DOHH2 (cell line): ENCODE results near the gene SDCBP2.

Experiments
- H3F3A ChIP-seq: fragments of 200-600 bp; sonication (generic), shearing (Covaris generic); 2 replicates; pipeline ENCODE4 v1.6.0; 2016; ENCODE audit warnings: antibody characterized with exemption, mild to moderate bottlenecking; ENCODE audit not compliant: control insufficient read depth, insufficient read depth
- H3K27ac ChIP-seq: fragments of 200-600 bp; sonication (generic); 2 replicates; pipeline ENCODE4 v1.5.1; 2014; ENCODE audit warnings: low read depth, mild to moderate bottlenecking, low read length, moderate library complexity
- H3K27me3 ChIP-seq: fragments of 200-600 bp; sonication (generic); 2 replicates; pipeline ENCODE4 v1.6.1; 2014; ENCODE audit warnings: mild to moderate bottlenecking, low read length, mixed read lengths; ENCODE audit not compliant: control insufficient read depth
- H3K36me3 ChIP-seq: fragments of 200-600 bp; sonication (generic); 2 replicates; pipeline ENCODE4 v1.6.1; 2014; ENCODE audit warnings: mild to moderate bottlenecking, low read length, moderate library complexity, mixed read lengths; ENCODE audit not compliant: control insufficient read depth
- H3K4me1 ChIP-seq: fragments of 200-600 bp; sonication (generic); 2 replicates; pipeline ENCODE4 v1.6.1; 2014; ENCODE audit warnings: mild to moderate bottlenecking, low read length, mixed read lengths; ENCODE audit not compliant: control insufficient read depth
- H3K4me2 ChIP-seq: fragments of 200-600 bp; sonication (generic); 2 replicates; pipeline ENCODE4 v1.6.0; 2014; ENCODE audit warnings: mild to moderate bottlenecking, low read length, moderate library complexity
- H3K4me3 ChIP-seq: fragments of 200-600 bp; sonication (generic); 2 replicates; pipeline ENCODE4 v1.5.1; 2014; ENCODE audit warnings: mild to moderate bottlenecking, low read length, mixed read lengths
- H3K79me2 ChIP-seq: fragments of 200-600 bp; sonication (generic); 2 replicates; pipeline ENCODE4 v1.6.1; 2014; ENCODE audit warnings: mild to moderate bottlenecking, low read length, mixed read lengths; ENCODE audit not compliant: control insufficient read depth
- H3K9me2 ChIP-seq: fragments of 200-600 bp; sonication (generic); replicated peaks from 2 replicates; pipeline ENCODE4 v1.6.1; 2014; ENCODE audit warnings: mild to moderate bottlenecking, low read length, mixed read lengths; ENCODE audit not compliant: control insufficient read depth
- H3K9me3 ChIP-seq: fragments of 200-600 bp; sonication (generic); 2 replicates; pipeline ENCODE4 v1.6.1; 2014; ENCODE audit warnings: antibody characterized with exemption, low read length, mixed read lengths; ENCODE audit not compliant: control insufficient read depth, insufficient read depth
- H4K20me1 ChIP-seq: fragments of 200-600 bp; sonication (generic); 2 replicates; pipeline ENCODE4 v1.6.0; 2014; ENCODE audit warnings: low read depth, mild to moderate bottlenecking, antibody characterized with exemption, low read length, moderate library complexity; ENCODE audit not compliant: control insufficient read depth, insufficient read depth
- EZH2phosphoT487 ChIP-seq: fragments of 200-600 bp; sonication (generic); IDR thresholded peaks from 2 replicates; pipeline ENCODE4 v1.6.1; 2017; ENCODE audit warnings: borderline replicate concordance, mild to moderate bottlenecking, antibody characterized with exemption, low read length, moderate library complexity, mixed read lengths
- TF ChIP-seq, protein P1 (sequence below): fragments of 200-600 bp; sonication (generic); IDR thresholded peaks from one replicate; pipeline ENCODE4 v1.5.1; 2014; ENCODE audit warnings: antibody characterized with exemption, mild to moderate bottlenecking, low read depth, low read length; ENCODE audit not compliant: poor library complexity, severe bottlenecking

Gene SDCBP2

DNA sequence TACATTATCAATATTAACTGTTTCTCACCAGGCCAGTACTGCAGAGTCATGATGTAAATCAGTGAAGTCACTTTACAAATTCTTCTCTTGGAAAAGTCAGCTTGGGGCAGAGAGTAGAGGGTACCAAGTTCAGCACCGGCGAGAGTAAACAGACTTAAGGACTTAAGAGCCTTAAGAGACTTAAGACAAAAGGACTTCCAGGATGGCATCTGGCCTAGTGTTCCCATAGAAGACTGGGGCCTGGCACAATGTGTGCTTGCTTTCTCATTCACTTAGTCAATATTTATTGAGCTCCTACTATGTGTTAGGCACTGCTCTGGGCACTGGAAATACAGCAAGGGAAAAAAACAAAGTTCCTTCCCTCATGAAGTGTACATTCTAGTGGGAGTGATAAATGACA lies 64.2 kb downstream of the SDCBP2 start:
- no peaks in the 10 kb centered on the region for H3F3A ChIP-seq
- no peak overlapping the region for H3K4me3 ChIP-seq
- H3K9me2 ChIP-seq, result no peaks in the 10 kb centered on the region
- no peaks in the 10 kb centered on the region for H3K36me3 ChIP-seq
- H3K27me3 ChIP-seq, result peaks cover 57% of the 10 kb centered on the region
- H4K20me1 ChIP-seq, result no peaks in the 10 kb centered on the region
- no peaks in the 10 kb centered on the region for H3K79me2 ChIP-seq
- no peaks in the 10 kb centered on the region; the same call in 1 of the 2 replicates for H3K4me1 ChIP-seq
- H3K9me3 ChIP-seq, result no peaks in the 10 kb centered on the region; the same call in none of the 2 replicates
- no peak overlapping the region for H3K4me2 ChIP-seq
- H3K27ac ChIP-seq, result no peak overlapping the region
- no peak for TF ChIP-seq EZH2phosphoT487
- TF ChIP-seq, protein P1, sequence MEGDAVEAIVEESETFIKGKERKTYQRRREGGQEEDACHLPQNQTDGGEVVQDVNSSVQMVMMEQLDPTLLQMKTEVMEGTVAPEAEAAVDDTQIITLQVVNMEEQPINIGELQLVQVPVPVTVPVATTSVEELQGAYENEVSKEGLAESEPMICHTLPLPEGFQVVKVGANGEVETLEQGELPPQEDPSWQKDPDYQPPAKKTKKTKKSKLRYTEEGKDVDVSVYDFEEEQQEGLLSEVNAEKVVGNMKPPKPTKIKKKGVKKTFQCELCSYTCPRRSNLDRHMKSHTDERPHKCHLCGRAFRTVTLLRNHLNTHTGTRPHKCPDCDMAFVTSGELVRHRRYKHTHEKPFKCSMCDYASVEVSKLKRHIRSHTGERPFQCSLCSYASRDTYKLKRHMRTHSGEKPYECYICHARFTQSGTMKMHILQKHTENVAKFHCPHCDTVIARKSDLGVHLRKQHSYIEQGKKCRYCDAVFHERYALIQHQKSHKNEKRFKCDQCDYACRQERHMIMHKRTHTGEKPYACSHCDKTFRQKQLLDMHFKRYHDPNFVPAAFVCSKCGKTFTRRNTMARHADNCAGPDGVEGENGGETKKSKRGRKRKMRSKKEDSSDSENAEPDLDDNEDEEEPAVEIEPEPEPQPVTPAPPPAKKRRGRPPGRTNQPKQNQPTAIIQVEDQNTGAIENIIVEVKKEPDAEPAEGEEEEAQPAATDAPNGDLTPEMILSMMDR, result no peak

DNA sequence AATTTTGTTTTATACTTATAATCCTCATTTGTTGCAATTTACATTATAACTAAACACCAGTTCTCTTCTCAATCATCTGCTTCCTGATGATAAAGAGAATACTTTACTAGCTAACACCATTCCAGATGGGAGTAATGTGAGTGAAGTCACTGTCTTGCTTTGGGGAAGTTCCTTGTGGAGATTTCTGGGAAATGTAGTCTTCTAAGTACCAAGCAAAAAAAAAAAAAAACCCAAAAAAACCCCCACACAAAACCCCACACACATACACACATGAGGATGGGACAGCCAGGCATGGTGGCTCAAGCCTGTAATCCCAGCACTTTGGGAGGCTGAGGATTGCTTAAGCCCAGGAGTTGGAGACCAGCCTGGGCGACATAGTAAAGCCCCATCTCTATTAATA lies 65.1 kb downstream of the SDCBP2 start:
- no peak for TF ChIP-seq EZH2phosphoT487
- TF ChIP-seq, protein P1, result no peak
- H3K9me2 ChIP-seq, result no peaks in the 10 kb centered on the region
- no peak overlapping the region for H3K27ac ChIP-seq
- no peaks in the 10 kb centered on the region for H3K36me3 ChIP-seq
- no peaks in the 10 kb centered on the region; the same call in 1 of the 2 replicates for H3K4me1 ChIP-seq
- peaks cover 55% of the 10 kb centered on the region for H3K27me3 ChIP-seq
- H3K4me2 ChIP-seq, result no peak overlapping the region
- H3F3A ChIP-seq, result no peaks in the 10 kb centered on the region
- no peaks in the 10 kb centered on the region for H4K20me1 ChIP-seq
- H3K4me3 ChIP-seq, result no peak overlapping the region
- no peaks in the 10 kb centered on the region; the same call in none of the 2 replicates for H3K9me3 ChIP-seq
- H3K79me2 ChIP-seq, result no peaks in the 10 kb centered on the region
